Measurements from ENCODE around the gene AGBL1.
"Not testable (repeated sequence)": the region's sequence is repeated elsewhere in the genome, so short reads cannot be mapped to it uniquely, and the experiment has no call there.

Gene AGBL1

GRCh38 chr15:86929461-86929860 lies 849.8 kb downstream of the AGBL1 start:
- DNase-seq (ENCODE audit: low read depth, low spot score), result no peak

- no peak for DNase-seq (ENCODE audit: low read depth, low spot score)
These were observed 852.8 kb downstream of the AGBL1 start for GRCh38 chr15:86932456-86932855.

GRCh38 chr15:86935841-86936240 lies 856.2 kb downstream of the AGBL1 start:
- DNase-seq (ENCODE audit: low read depth, low spot score), result no peak

GRCh38 chr15:86942285-86942684 lies 862.6 kb downstream of the AGBL1 start:
- no peak for DNase-seq (ENCODE audit: low read depth, low spot score)

GRCh38 chr15:86948719-86949118 lies 869.0 kb downstream of the AGBL1 start:
- no peak for DNase-seq (ENCODE audit: low read depth, low spot score)

- no peak for DNase-seq (ENCODE audit: low read depth, low spot score)
These were observed 879.6 kb downstream of the AGBL1 start for GRCh38 chr15:86959254-86959653.

GRCh38 chr15:86961669-86962068 lies 882.0 kb downstream of the AGBL1 start:
- no peak for DNase-seq (ENCODE audit: low read depth, low spot score)

- no peak for DNase-seq (ENCODE audit: low read depth, low spot score)
These were observed 884.6 kb downstream of the AGBL1 start for GRCh38 chr15:86964271-86964670.

- no peak for DNase-seq (ENCODE audit: low read depth, low spot score)
These were observed 888.6 kb downstream of the AGBL1 start for GRCh38 chr15:86968244-86968643.

GRCh38 chr15:86969364-86969763 lies 889.7 kb downstream of the AGBL1 start:
- no peak for DNase-seq (ENCODE audit: low read depth, low spot score)

- DNase-seq (ENCODE audit: low read depth, low spot score), result no peak
These were observed 893.7 kb downstream of the AGBL1 start for GRCh38 chr15:86973284-86973844.

- no peak for DNase-seq (ENCODE audit: low read depth, low spot score)
These were observed 908.4 kb downstream of the AGBL1 start for GRCh38 chr15:86988033-86988432.

GRCh38 chr15:87021751-87022150 lies 942.1 kb downstream of the AGBL1 start:
- no peak for DNase-seq (ENCODE audit: low read depth, low spot score)

- DNase-seq (ENCODE audit: low read depth, low spot score), result no peak
These were observed 952.0 kb downstream of the AGBL1 start for GRCh38 chr15:87031540-87032230.

GRCh38 chr15:87032295-87032694 lies 952.6 kb downstream of the AGBL1 start:
- DNase-seq (ENCODE audit: low read depth, low spot score), result no peak

- DNase-seq (ENCODE audit: low read depth, low spot score), result peak; percentile 3
These were observed 953.4 kb downstream of the AGBL1 start for GRCh38 chr15:87033056-87033455.

GRCh38 chr15:87034886-87035285 lies 955.2 kb downstream of the AGBL1 start:
- no peak for DNase-seq (ENCODE audit: low read depth, low spot score)

- no peak for DNase-seq (ENCODE audit: low read depth, low spot score)
These were observed 958.7 kb downstream of the AGBL1 start for GRCh38 chr15:87038404-87038803.

GRCh38 chr15:87042619-87043018 lies 962.9 kb downstream of the AGBL1 start:
- DNase-seq (ENCODE audit: low read depth, low spot score), result not testable (repeated sequence)

GRCh38 chr15:87045746-87046145 lies 966.1 kb downstream of the AGBL1 start:
- no peak for DNase-seq (ENCODE audit: low read depth, low spot score)

- DNase-seq (ENCODE audit: low read depth, low spot score), result no peak
These were observed 967.7 kb downstream of the AGBL1 start for GRCh38 chr15:87047203-87047965.

All from smooth muscle cell of the brain vasculature (primary cell).